ENCODE measurements around the gene CLDN16. TPM values are rescaled to one million over a fixed set of nuclear protein-coding genes. Genes with fewer than 3 reads are reported as not detected.
A peak's percentile ranks its signal among the peaks of the same experiment; 100 is the strongest.

Gene CLDN16
- total and polyA plus RNA-seq, 2 of the 4 experiments (the other 2 are of a cell fraction): under 0.01 to 0.09 TPM

DNA sequence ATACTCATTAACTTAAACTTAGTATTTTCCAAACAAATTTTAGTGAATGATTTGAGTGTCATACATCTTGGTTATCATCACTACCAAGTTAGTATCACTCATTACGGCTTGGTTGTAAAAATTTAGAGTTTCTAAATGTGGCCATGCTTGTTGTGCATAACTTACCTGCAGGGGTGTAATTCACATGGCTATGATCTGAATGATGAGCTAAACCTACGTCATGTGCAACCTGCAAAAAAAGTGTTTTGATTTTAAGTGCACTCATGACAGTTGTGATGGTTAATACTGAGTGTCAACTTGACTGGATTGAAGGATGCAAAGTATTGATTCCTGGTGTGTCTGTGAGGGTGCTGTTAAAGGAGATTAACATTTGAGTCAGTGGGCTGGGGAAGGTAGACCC is 17.6 kb upstream of the CLDN16 start:
- Histone ChIP-seq H3K4me1 (ENCODE audit: control insufficient read depth, insufficient read depth, low read length) (peaks cover 2% of the 10 kb centered on the region; the same call in 1 of the 2 replicates), H4K5ac (ENCODE audit: low read depth, low read length) (no peak overlapping the region), H3K4me3 (ENCODE audit: insufficient read depth, low read depth, low read length) (no peak overlapping the region), H4K20me1 (ENCODE audit: insufficient read depth, low read length) (no peaks in the 10 kb centered on the region), H3K18ac (ENCODE audit: low read depth, low read length) (no peak overlapping the region), H2AFZ (replicated peaks; ENCODE audit: low read length, poor library complexity) (no peak overlapping the region), H3K56ac (ENCODE audit: extremely low read depth, insufficient read depth, low read length) (no peak overlapping the region), H2BK5ac (ENCODE audit: low read depth, low read length, poor library complexity, severe bottlenecking) (no peak overlapping the region), H2BK15ac (ENCODE audit: low read depth, low read length) (no peak overlapping the region), H2BK20ac (ENCODE audit: low read depth, low read length) (no peak overlapping the region), H4K8ac (ENCODE audit: low read depth in 2 of 2, low read length in 2 of 2) (no peak overlapping the region), H3K23ac (ENCODE audit: low read depth, low read length) (no peak overlapping the region), H3K27ac (ENCODE audit: insufficient read depth, low read length) (no peak overlapping the region), H3K9ac (ENCODE audit: low read depth, low read length) (no peak overlapping the region), H2BK120ac (ENCODE audit: low read depth, low read length) (no peak overlapping the region), H3K4me2 (ENCODE audit: low read depth, low read length) (no peak overlapping the region), H3K27me3 (ENCODE audit: control insufficient read depth, insufficient read depth, low read length) (no peaks in the 10 kb centered on the region), H3K36me3 (ENCODE audit: control insufficient read depth, insufficient read depth, low read length) (no peaks in the 10 kb centered on the region), H3K9me3 (ENCODE audit: control insufficient read depth, insufficient read depth, low read length) (no peaks in the 10 kb centered on the region), H4K91ac (ENCODE audit: insufficient read depth, low read depth, low read length) (no peak overlapping the region), H3K9me1 (ENCODE audit: insufficient read depth, low read length) (no peaks in the 10 kb centered on the region), H3K14ac (replicated peaks; ENCODE audit: low read depth, low read length) (no peak overlapping the region), H2AK5ac (ENCODE audit: low read depth, low read length) (peak overlapping the region; percentile 24; the same call in 1 of the 2 replicates), H3K4ac (ENCODE audit: low read depth, low read length) (no peak overlapping the region), H2AK9ac (replicated peaks; ENCODE audit: low read depth, low read length, poor library complexity) (no peak overlapping the region), H3K79me1 (ENCODE audit: low read depth in 1 of 2, low read length in 2 of 2) (no peaks in the 10 kb centered on the region)
- dilution Hi-C loops (cut with HindIII; ENCODE audit: low sequenced_read_pairs, unreplicated experiment): no loop called here
- ATAC-seq (ENCODE audit: low read depth) (no peak), DNase-seq (no peak)
- POLR2A ChIA-PET (ENCODE audit: unreplicated experiment): no interaction called here
- 100% methylated on average over 1 of the region's 2 CpGs; no CpG with 5 or more reads in 1 of the 2 experiments for WGBS, 2 experiments (ENCODE audit: extremely low coverage in 2 of 2, insufficient read length in 1 of 2)
- no TSS peak for BruUV-seq (replicated peaks)
- in situ Hi-C loops (cut with MboI; ENCODE audit: low sequenced_read_pairs): no loop called here
- intact Hi-C loops (cut with micrococcal nuclease): no loop called here
- CTCF ChIA-PET: interaction anchor here (0.7 to 1.6 kb wide), 3 partner anchors 8 to 47 kb away, joined by 3 to 4 read pairs (median 4); no protein-coding TSS in a partner anchor
- TF ChIP-seq, protein P1, sequence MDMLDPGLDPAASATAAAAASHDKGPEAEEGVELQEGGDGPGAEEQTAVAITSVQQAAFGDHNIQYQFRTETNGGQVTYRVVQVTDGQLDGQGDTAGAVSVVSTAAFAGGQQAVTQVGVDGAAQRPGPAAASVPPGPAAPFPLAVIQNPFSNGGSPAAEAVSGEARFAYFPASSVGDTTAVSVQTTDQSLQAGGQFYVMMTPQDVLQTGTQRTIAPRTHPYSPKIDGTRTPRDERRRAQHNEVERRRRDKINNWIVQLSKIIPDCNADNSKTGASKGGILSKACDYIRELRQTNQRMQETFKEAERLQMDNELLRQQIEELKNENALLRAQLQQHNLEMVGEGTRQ (IDR thresholded peaks at IDR 0.05; ENCODE audit: low read depth, low read length): no peak
- TF ChIP-seq FOS (IDR thresholded peaks at IDR 0.05; ENCODE audit: low read depth, low read length): no peak
- no peak for TF ChIP-seq RAD21 (IDR thresholded peaks at IDR 0.05; ENCODE audit: low read length)
- TF ChIP-seq MAFK (IDR thresholded peaks at IDR 0.05; ENCODE audit: low read depth, low read length): no peak
- TF ChIP-seq CEBPB (IDR thresholded peaks at IDR 0.05; ENCODE audit: low read depth, low read length): no peak
- no peak for TF ChIP-seq NFE2L2 (IDR thresholded peaks at IDR 0.05; ENCODE audit: low read depth, low read length)
